Sigmoid colon (tissue), 7 donors: ENCODE data around the gene AHCYL2. TPM values are rescaled to one million over a fixed set of nuclear protein-coding genes. Genes with fewer than 3 reads are reported as not detected.

ENCODE experiments used
- DNase-seq: peaks from one replicate; pipeline ENCODE4 v3.0.0-alpha.2; 2019
- H3K27ac ChIP-seq, 4 donors: fragments of 200-600 bp; sonication (generic); one replicate each; pipeline ENCODE4 v1.5.1; 2016 to 2019; ENCODE audit warnings: mild to moderate bottlenecking in 1 of 4
- H3K27me3 ChIP-seq, 3 donors: fragments of 200-600 bp; sonication (generic); one replicate each; pipeline ENCODE4 v1.5.1; 2019; ENCODE audit warnings: mild to moderate bottlenecking in 1 of 3
- H3K36me3 ChIP-seq, 4 donors: fragments of 200-600 bp; sonication (generic); one replicate each; pipeline ENCODE4 v1.5.1; 2016 to 2019
- H3K4me1 ChIP-seq, 4 donors: fragments of 200-600 bp; sonication (generic); one replicate each; pipeline ENCODE4 v1.5.1; 2017 to 2019
- H3K4me3 ChIP-seq, 4 donors: fragments of 200-600 bp; sonication (generic); one replicate each; pipeline ENCODE4 v1.5.1; 2017 to 2019; ENCODE audit warnings: mild to moderate bottlenecking in 2 of 4, moderate library complexity in 1 of 4
- H3K9me3 ChIP-seq, 4 donors: fragments of 200-600 bp in 3 of 4; sonication (generic) in 3 of 4; one replicate each; pipeline versions ENCODE4 v1.5.1 to v1.6.1; 2013 to 2019
- EP300 ChIP-seq, 4 donors: sonication (generic); formaldehyde crosslinking; IDR thresholded peaks; one replicate each; pipeline ENCODE4 v1.6.1; 2017; ENCODE audit warnings: antibody characterized with exemption in 4 of 4
- POLR2A ChIP-seq, 2 donors: fragments of 450-650 bp; IDR thresholded peaks; one replicate each; pipeline ENCODE4 v1.6.1; 2016; ENCODE audit warnings: antibody characterized with exemption in 2 of 2, mild to moderate bottlenecking in 2 of 2, moderate library complexity in 2 of 2
- POLR2AphosphoS5 ChIP-seq, 4 donors: sonication (generic); formaldehyde crosslinking; IDR thresholded peaks; one replicate each; pipeline ENCODE4 v1.6.1; 2017; ENCODE audit warnings: antibody characterized with exemption in 4 of 4
- WGBS, 2 donors: extraction: QIAGEN DNeasy Blood & Tissue Kit; methylation state at CpG; one replicate each; pipeline ENCODE4 v1.1.7; 2013; 5-methylcytosine and 5-hydroxymethylcytosine counted together
- intact Hi-C: fragments of 100-400 bp; cut with DNase I; formaldehyde crosslinking; loops from one replicate; pipeline ENCODE4 v1.15.1; 2023
- polyA plus RNA-seq, 3 donors: library from polyadenylated mRNA; stranded (reverse); fragments of 200-250 nt; gene quantifications; one replicate each; pipeline ENCODE4 v1.2.3, GENCODE V29; 2013
- total RNA-seq, 4 donors: library from RNA; depleted of rRNA; stranded (reverse); fragments of >200 nt; gene quantifications; one replicate each; pipeline ENCODE4 v1.1.0, GENCODE V29; 2016
- TF ChIP-seq, protein P1 (sequence below), 4 experiments: fragments of 450-650 bp in 3 of 4; fragments of 200-600 bp in 1 of 4; IDR thresholded peaks; one replicate each; pipeline ENCODE4 v1.5.1; 2016 to 2019; ENCODE audit warnings: antibody characterized with exemption in 4 of 4, mild to moderate bottlenecking in 3 of 4, moderate library complexity in 2 of 4
- donor health status: healthy with polysubstance abuse.
- donor health status: Bipolar disorder and iron deficiency.
- donor health status: healthy.

Gene AHCYL2
- total and polyA plus RNA-seq, 7 donors, result 12.5 to 219 (median 16.8) TPM

DNA sequence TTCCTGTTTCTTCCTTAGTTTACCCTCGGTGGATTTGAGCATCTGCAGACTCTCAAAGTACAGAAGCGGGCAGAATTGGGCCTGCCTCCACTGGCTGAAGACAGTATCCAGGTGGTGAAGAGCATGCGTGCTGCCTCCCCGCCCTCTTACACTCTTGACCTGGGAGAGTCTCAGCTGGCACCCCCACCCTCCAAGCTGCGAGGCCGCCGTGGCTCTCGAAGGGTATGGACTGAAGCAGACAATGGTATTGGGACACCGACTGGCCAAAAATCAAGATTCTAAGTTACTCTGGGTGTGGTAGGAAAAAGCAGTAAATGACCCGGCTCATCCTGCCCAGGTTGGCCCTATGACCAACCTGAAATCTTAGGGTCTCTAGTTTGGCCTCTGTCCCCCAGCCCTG is 231.6 kb downstream of the AHCYL2 start:
- 93 to 97% methylated on average over 10 of the region's 10 CpGs for WGBS, 2 donors
- H3K27ac ChIP-seq, result no peak overlapping the region
- no peaks in the 10 kb centered on the region for H3K36me3 ChIP-seq
- DNase-seq, result no peak
- H3K4me3 ChIP-seq, result no peak overlapping the region
- intact Hi-C loops, result no loop called here
- H3K9me3 ChIP-seq, result no peaks in the 10 kb centered on the region
- no peaks in the 10 kb centered on the region for H3K4me1 ChIP-seq
- H3K27me3 ChIP-seq, result no peaks in the 10 kb centered on the region
- TF ChIP-seq EP300 (IDR thresholded peaks at IDR 0.05), result no peak
- no peak for TF ChIP-seq POLR2A (IDR thresholded peaks at IDR 0.05)
- TF ChIP-seq, protein P1, sequence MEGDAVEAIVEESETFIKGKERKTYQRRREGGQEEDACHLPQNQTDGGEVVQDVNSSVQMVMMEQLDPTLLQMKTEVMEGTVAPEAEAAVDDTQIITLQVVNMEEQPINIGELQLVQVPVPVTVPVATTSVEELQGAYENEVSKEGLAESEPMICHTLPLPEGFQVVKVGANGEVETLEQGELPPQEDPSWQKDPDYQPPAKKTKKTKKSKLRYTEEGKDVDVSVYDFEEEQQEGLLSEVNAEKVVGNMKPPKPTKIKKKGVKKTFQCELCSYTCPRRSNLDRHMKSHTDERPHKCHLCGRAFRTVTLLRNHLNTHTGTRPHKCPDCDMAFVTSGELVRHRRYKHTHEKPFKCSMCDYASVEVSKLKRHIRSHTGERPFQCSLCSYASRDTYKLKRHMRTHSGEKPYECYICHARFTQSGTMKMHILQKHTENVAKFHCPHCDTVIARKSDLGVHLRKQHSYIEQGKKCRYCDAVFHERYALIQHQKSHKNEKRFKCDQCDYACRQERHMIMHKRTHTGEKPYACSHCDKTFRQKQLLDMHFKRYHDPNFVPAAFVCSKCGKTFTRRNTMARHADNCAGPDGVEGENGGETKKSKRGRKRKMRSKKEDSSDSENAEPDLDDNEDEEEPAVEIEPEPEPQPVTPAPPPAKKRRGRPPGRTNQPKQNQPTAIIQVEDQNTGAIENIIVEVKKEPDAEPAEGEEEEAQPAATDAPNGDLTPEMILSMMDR (IDR thresholded peaks at IDR 0.05), result no peak
- no peak for TF ChIP-seq POLR2AphosphoS5 (IDR thresholded peaks at IDR 0.05)

DNA sequence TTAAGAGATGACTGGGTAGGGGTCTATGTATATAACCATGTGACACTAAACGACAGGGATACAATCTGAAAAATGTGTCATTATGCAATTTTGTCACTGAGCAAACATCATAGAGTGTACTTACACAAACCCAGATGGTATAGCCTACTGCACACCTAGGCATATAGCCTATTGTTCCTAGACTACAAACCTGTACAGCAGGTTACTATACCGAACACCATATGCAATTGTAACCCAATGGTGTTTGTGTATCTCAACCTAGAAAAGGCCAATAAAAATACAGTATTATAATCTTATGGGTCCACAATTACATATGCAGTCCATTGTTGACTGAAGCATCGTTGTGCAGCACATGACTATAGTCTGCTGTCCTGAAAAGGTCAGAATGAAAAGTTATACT is 232.3 kb downstream of the AHCYL2 start:
- Histone ChIP-seq H3K27ac (no peak overlapping the region), H3K4me1 (no peaks in the 10 kb centered on the region), H3K27me3 (no peaks in the 10 kb centered on the region), H3K9me3 (no peaks in the 10 kb centered on the region), H3K4me3 (no peak overlapping the region), H3K36me3 (no peaks in the 10 kb centered on the region)
- WGBS, 2 donors, result 32 to 75% methylated on average over 3 of the region's 3 CpGs
- intact Hi-C loops, result no loop called here
- DNase-seq, result no peak
- TF ChIP-seq, protein P1 (IDR thresholded peaks at IDR 0.05), result no peak
- TF ChIP-seq EP300 (IDR thresholded peaks at IDR 0.05) (no peak), POLR2A (IDR thresholded peaks at IDR 0.05) (no peak), POLR2AphosphoS5 (IDR thresholded peaks at IDR 0.05) (no peak)

DNA sequence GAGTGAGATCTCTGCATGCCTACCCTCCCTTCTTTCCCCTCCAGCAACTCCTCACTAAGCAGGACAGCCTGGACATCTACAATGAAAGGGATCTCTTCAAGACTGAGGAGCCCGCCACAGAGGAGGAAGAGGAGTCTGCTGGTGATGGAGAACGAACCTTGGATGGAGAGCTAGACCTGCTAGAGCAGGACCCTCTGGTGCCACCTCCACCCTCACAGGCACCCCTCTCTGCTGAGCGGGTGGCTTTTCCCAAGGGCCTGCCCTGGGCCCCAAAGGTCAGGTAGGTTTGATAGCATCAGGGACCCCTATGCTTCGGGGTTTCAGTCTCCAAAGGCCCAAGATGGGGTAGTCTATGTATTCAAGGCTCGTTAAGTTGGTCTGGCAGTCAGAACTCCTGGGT is 233.3 kb downstream of the AHCYL2 start:
- Histone ChIP-seq H3K36me3 (no peaks in the 10 kb centered on the region), H3K4me1 (no peaks in the 10 kb centered on the region), H3K27ac (no peak overlapping the region), H3K27me3 (no peaks in the 10 kb centered on the region), H3K9me3 (no peaks in the 10 kb centered on the region), H3K4me3 (no peak overlapping the region)
- no peak for TF ChIP-seq EP300 (IDR thresholded peaks at IDR 0.05)
- TF ChIP-seq, protein P1 (IDR thresholded peaks at IDR 0.05), result no peak
- TF ChIP-seq POLR2A (IDR thresholded peaks at IDR 0.05), result no peak
- no peak for TF ChIP-seq POLR2AphosphoS5 (IDR thresholded peaks at IDR 0.05)
- intact Hi-C loops, result no loop called here
- DNase-seq, result no peak
- WGBS, 2 donors, result 94 to 99% methylated on average over 5 of the region's 5 CpGs

DNA sequence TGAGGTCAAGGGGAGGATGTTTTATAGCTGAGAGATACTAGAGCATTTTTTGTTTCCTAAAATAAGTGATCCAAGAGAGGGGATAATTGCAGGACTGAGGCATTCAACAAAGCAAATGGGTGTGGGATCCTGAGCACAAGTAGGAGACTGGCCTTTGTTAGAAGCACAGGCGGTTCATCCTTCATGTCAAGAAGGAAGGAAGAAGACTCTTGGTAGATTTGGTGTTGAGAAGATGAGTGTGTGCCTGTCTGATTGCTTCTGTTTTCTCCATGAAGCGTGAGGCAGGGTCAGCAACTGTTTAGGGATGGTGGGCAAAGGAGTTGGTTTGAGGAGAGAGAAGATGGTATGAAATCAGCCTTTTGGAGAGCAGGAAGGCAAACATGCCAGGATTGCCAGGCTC is 237.0 kb downstream of the AHCYL2 start:
- Histone ChIP-seq H3K9me3 (no peaks in the 10 kb centered on the region), H3K4me1 (no peaks in the 10 kb centered on the region), H3K27ac (no peak overlapping the region), H3K4me3 (no peak overlapping the region), H3K27me3 (no peaks in the 10 kb centered on the region), H3K36me3 (no peaks in the 10 kb centered on the region)
- no peak for DNase-seq
- 96 to 97% methylated on average over 2 of the region's 2 CpGs for WGBS, 2 donors
- TF ChIP-seq POLR2A (IDR thresholded peaks at IDR 0.05), result no peak
- no peak for TF ChIP-seq EP300 (IDR thresholded peaks at IDR 0.05)
- no peak for TF ChIP-seq POLR2AphosphoS5 (IDR thresholded peaks at IDR 0.05)
- TF ChIP-seq, protein P1 (IDR thresholded peaks at IDR 0.05), result no peak
- intact Hi-C loops, result no loop called here

DNA sequence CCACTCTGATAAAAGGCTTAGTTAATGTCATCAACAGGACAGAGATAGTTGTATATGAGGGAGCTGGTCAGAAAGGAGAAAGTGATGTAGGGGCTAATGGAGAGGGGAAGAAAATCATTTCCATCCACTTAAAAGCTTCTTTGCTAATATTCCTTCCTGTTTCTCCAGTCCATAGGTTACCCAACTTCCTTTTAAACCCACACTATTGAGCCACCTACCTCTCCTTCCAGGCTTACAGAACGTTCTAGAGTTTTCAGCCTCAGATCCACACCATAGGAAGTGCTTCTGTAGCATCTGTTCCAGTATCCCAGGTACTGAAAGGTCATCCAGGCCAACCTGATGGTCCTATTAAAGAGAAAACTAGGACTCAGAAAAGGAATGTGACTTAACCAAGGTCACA is 237.6 kb downstream of the AHCYL2 start:
- Histone ChIP-seq H3K9me3 (no peaks in the 10 kb centered on the region), H3K4me1 (no peaks in the 10 kb centered on the region), H3K27ac (no peak overlapping the region), H3K36me3 (no peaks in the 10 kb centered on the region), H3K27me3 (no peaks in the 10 kb centered on the region), H3K4me3 (no peak overlapping the region)
- 59 to 84% methylated on average over 1 of the region's 1 CpG for WGBS, 2 donors
- TF ChIP-seq, protein P1 (IDR thresholded peaks at IDR 0.05), result no peak
- TF ChIP-seq POLR2A (IDR thresholded peaks at IDR 0.05), result no peak
- TF ChIP-seq EP300 (IDR thresholded peaks at IDR 0.05), result no peak
- no peak for TF ChIP-seq POLR2AphosphoS5 (IDR thresholded peaks at IDR 0.05)
- intact Hi-C loops, result no loop called here
- DNase-seq, result no peak
